Activated CD4-positive, alpha-beta T cell treated with anti-CD3 and anti-CD28 coated beads for 4 hours (primary cell): ENCODE results near the gene CD63.
"Not testable (repeated sequence)": the region's sequence is repeated elsewhere in the genome, so short reads cannot be mapped to it uniquely, and the experiment has no call there.

Experiments used
- DNase-seq, 2 donors: peaks; one replicate each; pipeline ENCODE4 v3.0.0-alpha.2; 2020

Gene CD63

GRCh38 chr12:55728939-55729818 is at the start of gene CD63:
TSS of gene CD63 (minus strand) at chr12:55729009. CDS start at chr12:55728341, 668 bp downstream.
- peak; percentile 66 to 78 for DNase-seq

GRCh38 chr12:55777856-55778255 is 49.0 kb upstream of the CD63 start:
- DNase-seq: no peak

- no peak for DNase-seq
These were observed 42.9 kb upstream of the CD63 start for GRCh38 chr12:55771736-55772135.

- DNase-seq: no peak
These were observed 38.3 kb upstream of the CD63 start for GRCh38 chr12:55767156-55767555.

- DNase-seq: no peak
These were observed 37.0 kb upstream of the CD63 start for GRCh38 chr12:55765736-55766290.

- DNase-seq: no peak
These were observed 33.8 kb upstream of the CD63 start for GRCh38 chr12:55762646-55763045.

GRCh38 chr12:55760663-55761062 is 31.9 kb upstream of the CD63 start:
- DNase-seq: no peak

GRCh38 chr12:55758575-55758974 is 29.8 kb upstream of the CD63 start:
- not testable (repeated sequence) for DNase-seq

- no peak for DNase-seq
These were observed 28.9 kb upstream of the CD63 start for GRCh38 chr12:55757701-55758100.

GRCh38 chr12:55755246-55755645 is 26.4 kb upstream of the CD63 start:
- DNase-seq: no peak

- DNase-seq: no peak
These were observed 19.6 kb upstream of the CD63 start for GRCh38 chr12:55748230-55748993.

GRCh38 chr12:55746913-55747231 is 18.1 kb upstream of the CD63 start:
- no peak for DNase-seq

- no peak for DNase-seq
These were observed 17.5 kb upstream of the CD63 start for GRCh38 chr12:55746174-55746912.

- no peak for DNase-seq
These were observed 16.8 kb upstream of the CD63 start for GRCh38 chr12:55745361-55746173.

- DNase-seq: no peak
These were observed 15.7 kb upstream of the CD63 start for GRCh38 chr12:55744340-55745030.

- peak; percentile 33 to 37 for DNase-seq
These were observed 14.9 kb upstream of the CD63 start for GRCh38 chr12:55743406-55744339.

GRCh38 chr12:55742719-55743405 is 14.1 kb upstream of the CD63 start, which contains the start of gene GDF11:
TSS of gene GDF11 (plus strand) at chr12:55743122. CDS start at chr12:55743317, 195 bp downstream.
- peak; percentile 64 to 71 for DNase-seq

- DNase-seq: no peak
These were observed 13.3 kb upstream of the CD63 start for GRCh38 chr12:55741931-55742680.

GRCh38 chr12:55739025-55739378 is 10.2 kb upstream of the CD63 start:
- no peak for DNase-seq
